GM19043 (cell line): ENCODE measurements around the gene GPR146.

Source experiments
- ATAC-seq: cut with Tn5 transposase; IDR thresholded peaks from one replicate; pipeline ENCODE4 v1.9.1; 2021; ENCODE audit warnings: low read depth; ENCODE audit not compliant: unreplicated experiment

GPR146 gene

GRCh38 chr7:1041551-1042491, 2.5 kb upstream of the GPR146 start:
- ATAC-seq: no peak

DNA sequence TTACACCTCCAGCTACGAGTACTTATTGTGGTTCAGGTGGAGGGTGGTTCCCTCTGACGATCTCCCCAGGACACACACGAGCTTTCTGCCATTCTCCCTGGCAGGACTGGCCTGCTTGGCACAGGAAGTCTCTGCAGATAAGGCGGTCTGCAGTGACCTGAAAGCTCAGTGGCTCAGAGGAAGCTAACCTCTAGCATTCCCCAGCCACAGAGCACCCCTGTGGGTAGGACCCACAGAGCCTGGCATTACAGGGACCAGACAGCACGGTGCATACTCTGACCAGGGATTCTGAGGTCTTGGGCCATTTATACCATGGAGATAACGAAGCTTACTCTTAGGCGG, 1.9 kb upstream of the GPR146 start:
- ATAC-seq: no peak

DNA sequence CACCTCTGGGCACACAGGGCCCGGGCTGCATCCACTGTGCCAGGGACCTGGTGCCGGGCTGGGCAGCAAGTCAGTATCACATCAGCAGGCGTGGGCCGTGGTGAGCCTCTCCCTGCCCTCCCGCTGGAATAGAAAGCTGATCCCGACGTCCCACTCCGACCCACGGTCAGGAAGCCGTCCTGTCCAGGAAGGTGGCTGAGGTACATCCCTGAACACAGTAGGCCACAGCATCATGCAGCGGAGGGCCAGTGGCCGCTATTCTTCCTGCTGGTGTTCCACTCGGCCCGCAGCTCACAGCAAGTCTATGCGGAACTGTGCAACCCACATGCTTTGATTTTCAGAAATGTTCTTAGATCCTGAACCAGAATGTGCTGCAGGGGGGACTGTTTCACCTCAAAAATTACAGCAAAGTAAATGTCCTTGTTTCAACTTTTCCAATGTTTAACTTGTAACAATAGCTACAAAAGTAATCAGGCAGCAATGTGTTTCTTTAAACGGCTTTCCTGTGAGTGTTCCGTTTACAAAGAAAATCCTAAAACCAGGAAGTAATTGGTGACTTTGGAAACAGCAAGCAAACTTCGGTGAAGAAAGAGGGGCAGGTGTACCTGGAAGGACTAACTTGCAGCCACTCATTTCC, 676 bp upstream of the GPR146 start:
- ATAC-seq: no peak

- no peak for ATAC-seq
These were observed 1.0 kb downstream of the GPR146 start for GRCh38 chr7:1045069-1046063.

DNA sequence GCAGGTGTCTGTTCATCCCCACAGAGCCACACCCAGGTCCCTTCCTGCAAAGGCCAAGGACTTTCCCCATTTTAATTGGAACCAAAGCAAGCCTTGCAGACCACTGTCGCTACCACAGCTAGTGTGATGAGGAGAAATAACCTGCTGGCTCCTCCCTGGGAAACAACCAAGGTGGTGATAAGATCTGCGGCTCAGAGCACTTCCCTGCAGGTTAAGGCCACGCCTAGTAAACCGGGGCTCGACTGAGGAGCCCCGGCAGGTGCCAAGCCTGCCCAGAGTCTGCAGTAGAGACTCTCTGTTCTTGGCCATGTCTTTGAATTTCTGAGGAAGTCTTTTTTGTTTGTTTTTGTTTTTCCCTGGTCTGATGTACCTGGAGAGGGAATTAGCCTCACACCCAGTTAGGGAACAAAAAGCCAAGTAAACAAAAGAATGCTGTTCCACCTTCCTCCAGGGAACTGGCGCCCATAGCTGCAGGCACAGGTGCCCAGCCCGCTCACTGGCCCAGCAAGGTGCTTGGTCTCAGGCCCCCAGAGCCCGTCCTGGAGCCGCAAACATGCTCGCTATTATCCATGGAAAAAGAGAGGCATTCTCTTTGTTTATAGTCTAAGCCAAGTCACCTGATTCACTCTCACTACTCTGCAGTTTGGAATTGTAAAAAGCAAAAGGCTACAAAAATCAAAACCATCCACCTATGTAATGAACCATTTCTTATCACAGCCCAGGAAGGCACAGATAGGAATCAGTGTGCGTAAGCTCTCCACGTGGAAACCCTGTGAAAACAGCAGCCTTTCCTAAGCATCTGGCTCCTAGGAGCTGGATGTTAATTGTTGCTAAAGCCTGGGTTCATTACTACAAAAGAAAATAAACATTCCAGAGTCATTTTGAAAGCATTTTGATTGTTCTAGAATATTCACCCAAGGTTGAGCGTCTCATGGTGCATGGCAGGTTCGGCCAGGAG, 2.7 kb downstream of the GPR146 start:
- ATAC-seq: no peak

DNA sequence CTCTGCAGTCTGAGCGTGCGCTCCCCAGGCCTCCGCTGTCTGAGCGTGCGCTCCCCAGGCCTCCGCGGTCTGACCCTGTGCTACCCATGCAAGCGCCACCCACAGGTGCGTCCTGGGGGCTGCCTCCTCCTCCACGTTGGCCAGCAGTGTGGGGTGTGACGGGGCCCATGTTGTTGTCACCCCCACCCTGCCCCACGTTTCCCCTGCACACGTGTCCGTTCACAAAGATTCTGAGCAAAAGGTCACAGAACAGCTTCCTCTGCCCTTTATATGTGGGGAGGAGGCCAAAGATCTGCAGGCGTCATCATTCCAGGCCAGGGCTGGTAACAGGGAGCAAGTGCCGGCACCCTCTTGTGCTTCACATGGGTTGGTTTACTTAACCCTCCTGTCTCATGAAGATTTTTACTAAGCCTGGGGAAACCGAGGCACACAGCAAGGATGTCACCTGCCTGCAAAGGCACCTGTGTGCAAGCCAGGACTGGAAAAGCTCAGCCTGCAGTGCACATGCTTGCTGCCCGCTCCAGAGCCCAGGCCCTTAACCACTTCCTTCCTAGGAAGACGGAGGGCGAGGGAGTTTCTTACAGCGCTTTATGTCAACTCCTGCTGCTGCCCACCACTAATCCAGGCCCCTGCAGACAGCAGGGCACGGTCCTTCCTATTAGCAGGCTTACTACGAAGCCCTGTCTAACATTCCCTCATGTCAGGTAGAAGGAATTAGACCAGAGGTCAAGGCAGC, 4.8 kb downstream of the GPR146 start:
- no peak for ATAC-seq

- ATAC-seq: no peak
These were observed 5.5 kb downstream of the GPR146 start for GRCh38 chr7:1049801-1050200.

DNA sequence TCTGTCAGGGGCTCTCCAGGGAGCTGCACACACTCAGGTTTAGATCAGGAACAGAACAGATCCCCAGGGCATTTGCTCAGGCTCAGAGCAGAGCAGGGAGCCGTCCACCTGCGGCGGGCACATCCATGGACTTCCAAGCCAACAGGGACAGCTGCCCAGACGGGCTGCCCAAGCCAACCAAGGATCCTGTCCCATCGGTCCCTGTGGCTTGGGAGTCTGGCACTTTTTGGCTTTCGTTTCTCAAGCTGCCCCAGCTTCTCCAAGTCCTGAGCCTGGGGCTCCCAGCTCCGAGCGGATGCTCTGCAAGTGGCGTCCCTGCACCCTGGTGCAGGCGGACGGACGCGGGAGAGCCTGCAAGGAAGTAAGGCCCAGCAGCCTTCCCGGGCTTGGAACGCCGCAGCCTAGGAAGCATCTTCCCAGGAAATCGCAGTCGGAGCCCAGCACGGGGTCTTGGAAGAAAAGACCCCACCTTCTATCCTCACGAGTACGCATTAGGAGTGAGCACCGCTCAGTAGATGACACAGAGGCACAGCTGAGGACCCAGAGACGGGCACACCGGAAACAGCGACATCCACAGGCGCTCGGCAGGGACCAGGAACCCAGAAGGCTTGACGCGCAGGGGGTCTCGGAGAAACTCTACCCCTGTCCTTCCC, 6.0 kb downstream of the GPR146 start:
- ATAC-seq: no peak

DNA sequence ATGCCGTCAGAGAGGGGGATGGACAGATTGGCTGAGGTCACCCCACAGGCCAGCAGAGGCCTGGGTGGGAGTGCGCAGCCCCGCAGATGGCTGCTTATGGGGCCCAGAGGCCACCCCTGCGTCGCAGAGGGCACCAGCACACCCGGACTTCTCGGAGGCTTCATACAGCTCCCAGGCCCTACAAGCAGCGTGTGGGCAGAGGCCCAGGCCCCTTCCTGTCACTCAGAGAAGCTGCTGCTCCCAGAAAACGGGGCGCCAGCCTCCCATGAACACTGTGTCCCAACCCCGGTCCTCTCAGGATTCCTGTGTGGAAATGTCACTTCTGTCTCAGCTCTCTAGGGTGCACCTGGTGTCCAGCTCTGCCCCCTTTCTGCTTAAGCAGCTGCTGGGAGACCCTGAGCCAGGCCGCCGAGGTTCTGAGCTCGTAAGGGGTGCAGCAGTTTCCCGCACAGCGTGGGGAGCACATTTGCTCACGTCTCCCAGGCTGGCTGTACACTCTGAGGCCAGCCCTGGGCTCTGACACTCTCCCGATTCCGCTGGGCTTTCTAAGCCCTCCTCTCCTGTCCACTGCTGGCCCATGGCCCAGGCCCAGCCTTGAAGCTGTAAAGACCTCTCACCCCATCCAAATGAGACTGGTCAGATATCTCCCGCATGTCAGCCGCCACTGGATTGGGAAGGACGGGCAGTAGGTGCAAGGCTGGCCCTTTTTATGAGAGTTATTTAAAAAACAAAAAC, 6.8 kb downstream of the GPR146 start:
- no peak for ATAC-seq

- no peak for ATAC-seq
These were observed 7.9 kb downstream of the GPR146 start for GRCh38 chr7:1052031-1052818.

GRCh38 chr7:1053002-1053411, 8.7 kb downstream of the GPR146 start:
- no peak for ATAC-seq

GRCh38 chr7:1053816-1054370, 9.5 kb downstream of the GPR146 start:
- no peak for ATAC-seq

DNA sequence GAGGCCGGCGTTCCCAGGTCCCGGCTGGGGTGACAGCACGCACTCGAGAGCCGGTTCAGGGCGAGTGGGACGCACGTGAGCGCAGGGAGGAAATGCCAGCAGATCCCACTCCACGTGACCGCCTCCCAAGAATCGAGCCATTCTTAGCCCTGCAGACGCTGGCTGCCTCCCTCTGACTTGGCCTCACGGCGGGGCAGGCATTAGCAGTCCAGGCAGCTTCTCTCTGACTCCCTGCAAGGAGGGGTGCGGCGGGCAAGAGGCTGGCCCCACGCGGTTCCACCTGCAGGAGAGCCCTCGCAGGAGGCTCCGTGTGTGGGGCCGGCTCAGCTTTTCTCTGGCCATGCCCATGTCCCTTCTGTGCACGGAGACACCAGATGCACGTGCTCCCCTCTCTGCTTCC, 10.1 kb downstream of the GPR146 start:
- ATAC-seq: no peak

DNA sequence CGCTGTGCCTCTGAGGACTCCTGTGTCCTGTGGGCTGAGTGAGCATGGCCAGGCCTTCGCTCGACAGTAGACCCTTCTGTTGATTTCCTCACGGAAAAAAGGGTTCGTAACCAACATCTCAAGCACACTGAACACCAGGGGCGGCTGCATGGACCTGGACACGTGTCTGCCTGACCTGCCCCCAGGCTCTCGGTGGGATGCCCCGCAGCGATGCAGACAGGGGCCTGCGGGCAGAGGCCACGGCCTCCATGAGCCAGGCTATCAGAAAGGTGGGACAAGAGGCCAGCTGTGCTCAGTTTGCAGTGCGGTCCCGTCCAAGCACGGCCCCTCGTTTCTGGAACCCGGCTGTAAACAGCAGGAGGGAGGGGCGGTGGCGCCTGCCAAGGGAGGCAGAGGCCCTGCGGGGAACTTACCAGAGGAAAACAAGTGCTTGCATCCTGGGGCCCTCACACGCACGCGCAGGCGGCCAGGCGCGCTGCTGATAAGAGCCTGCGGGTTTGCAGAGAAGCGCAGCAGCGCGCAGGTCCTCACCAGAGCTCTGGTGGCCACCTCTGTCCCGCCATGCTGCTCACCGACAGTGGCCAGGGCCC, 10.6 kb downstream of the GPR146 start:
- ATAC-seq: no peak

DNA sequence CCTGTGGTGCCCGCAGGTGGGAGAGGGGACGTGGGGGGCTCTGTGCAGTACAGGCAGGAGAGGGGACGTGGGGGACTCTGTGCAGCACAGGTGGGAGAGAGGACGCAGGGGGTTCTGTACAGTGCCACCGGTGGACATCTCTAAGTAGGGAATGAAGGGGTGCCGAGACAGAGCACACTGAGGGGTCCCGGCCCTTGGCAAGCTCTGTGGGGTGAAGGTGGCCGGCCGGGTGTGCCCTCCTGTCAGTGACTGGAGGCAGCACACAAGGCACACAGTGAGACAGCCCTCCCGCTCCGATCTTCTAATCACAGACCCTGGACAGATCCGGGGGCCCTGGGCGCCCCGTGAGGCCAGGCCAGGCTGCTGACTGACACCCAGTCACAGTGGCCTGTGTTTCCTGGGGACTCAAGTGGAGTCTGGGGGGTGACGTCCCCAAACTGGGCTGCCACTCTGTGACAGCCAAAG, 11.2 kb downstream of the GPR146 start:
- no peak for ATAC-seq
